HG02840 (cell line): Measurements from ENCODE around the gene ASTN1.

Experiments
- ATAC-seq: cut with Tn5 transposase; IDR thresholded peaks from one replicate; pipeline ENCODE4 v1.9.1; 2021; ENCODE audit warnings: mild to moderate bottlenecking, moderate library complexity, moderate number of reproducible peaks; ENCODE audit not compliant: unreplicated experiment, low FRiP score

The ASTN1 gene

DNA sequence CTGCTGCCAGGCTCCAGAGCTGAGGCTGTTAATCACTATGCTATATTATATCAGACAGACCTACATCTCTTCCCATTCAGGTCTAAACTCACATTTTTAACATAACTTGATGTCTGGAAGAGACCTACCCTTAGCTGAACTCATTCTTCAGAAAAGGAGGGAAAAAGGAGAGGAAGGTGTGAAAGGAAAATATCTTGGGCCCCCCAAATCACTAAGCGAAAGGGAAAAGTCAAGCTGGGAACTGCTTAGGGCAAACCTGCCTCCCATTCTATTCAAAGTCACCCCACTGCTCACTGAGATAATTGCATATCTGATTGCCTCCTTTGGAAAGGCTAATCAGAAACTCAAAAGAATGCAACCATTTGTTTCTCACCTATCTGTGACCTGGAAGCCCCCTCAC lies 222.2 kb downstream of the ASTN1 start:
- ATAC-seq, result no peak

DNA sequence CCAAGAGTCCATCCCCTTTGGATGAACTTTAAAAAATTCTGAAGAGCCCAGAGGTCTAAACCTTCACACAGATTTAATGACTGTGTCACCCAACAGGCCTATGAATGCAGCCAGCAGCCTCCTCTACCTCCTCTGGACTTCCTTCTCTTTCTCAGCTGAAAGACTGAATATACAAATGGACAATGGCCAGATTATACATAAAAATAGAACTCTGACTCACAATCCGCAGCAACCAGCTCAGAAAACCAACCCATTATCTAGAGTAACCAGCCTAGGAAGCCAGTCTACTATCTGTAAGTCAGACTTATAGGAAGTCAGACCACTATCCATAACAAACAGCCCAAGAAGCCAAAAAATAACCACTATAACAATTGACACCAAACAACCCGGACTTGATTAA lies 224.5 kb downstream of the ASTN1 start:
- ATAC-seq, result no peak

- ATAC-seq, result no peak
Measured at GRCh38 chr1:176938375-176938774, 226.1 kb downstream of the ASTN1 start.

GRCh38 chr1:176934370-176934769 lies 230.1 kb downstream of the ASTN1 start:
- no peak for ATAC-seq

GRCh38 chr1:176932114-176933104 lies 232.1 kb downstream of the ASTN1 start:
- no peak for ATAC-seq

DNA sequence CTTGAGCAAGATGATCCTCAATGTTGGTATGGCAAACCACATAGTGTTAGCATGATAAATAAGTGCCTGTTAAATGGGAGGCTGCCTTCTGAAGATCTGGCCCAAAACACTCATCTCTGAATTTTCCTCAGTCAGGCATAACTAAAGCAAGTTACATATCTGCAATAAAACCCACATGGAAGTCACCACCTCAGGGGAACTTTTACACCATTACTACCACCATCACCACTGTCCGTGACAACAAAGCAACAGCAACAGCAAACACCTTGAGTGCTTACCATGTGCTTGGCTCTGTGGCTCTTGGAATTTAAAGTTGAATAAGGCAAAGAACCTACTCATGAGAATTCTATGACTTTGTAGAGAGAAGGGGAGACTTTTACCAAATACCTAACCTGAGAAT lies 233.0 kb downstream of the ASTN1 start:
- ATAC-seq, result no peak

DNA sequence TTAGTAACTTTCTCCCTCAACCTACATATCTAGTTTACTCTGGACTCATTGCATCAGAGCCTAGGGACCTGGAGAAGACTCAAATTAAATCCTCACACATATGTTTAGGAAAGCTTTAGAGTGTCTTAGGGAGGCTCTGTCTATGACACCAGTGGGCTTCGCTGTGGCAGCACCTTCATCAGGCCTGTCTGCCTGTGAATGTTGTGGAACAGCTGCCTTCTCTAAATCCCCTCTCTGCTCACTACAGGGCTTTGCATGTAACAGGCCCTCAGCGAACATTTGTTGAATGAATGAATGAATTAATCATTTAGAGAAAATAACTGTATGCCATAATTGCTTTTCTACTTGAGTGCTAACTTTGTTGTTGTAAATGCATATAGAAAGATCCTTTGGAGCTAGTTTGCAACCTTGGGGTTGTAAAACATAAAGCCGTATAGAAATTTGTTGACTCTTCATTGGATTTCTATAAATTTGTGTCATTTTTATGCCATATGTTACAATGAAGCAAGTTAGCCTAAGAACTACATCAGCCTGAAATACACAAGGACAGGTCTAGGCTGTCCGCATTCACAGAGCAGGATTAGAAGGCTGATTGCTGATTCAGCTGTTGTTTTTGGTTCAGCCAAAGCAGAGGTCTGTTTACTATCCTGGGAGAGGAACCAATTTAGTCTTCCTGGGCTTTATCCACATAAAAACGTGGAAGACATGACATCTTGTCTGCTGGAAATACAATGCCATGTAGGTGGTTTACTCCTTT lies 238.0 kb downstream of the ASTN1 start:
- ATAC-seq, result no peak

DNA sequence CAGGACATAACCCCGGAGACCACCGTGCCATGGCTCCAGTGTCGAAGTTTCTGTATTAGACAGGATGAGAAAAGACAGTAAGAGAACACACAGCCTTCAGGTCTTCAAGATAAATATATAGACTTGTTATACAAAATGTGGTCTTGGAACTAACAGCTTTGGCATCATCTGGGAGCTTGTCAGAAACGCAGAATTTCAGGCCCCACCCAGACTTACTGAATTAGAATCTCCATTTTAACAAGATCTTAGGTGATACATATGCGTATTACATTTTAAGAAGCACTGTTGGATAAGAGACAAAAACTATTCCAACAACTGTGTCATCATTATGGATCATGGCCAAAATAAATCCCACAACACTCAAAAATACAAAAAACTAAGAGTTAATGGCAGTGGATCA lies 239.3 kb downstream of the ASTN1 start:
- ATAC-seq, result no peak

- ATAC-seq, result no peak
Measured at GRCh38 chr1:176923283-176923682, 241.2 kb downstream of the ASTN1 start.

DNA sequence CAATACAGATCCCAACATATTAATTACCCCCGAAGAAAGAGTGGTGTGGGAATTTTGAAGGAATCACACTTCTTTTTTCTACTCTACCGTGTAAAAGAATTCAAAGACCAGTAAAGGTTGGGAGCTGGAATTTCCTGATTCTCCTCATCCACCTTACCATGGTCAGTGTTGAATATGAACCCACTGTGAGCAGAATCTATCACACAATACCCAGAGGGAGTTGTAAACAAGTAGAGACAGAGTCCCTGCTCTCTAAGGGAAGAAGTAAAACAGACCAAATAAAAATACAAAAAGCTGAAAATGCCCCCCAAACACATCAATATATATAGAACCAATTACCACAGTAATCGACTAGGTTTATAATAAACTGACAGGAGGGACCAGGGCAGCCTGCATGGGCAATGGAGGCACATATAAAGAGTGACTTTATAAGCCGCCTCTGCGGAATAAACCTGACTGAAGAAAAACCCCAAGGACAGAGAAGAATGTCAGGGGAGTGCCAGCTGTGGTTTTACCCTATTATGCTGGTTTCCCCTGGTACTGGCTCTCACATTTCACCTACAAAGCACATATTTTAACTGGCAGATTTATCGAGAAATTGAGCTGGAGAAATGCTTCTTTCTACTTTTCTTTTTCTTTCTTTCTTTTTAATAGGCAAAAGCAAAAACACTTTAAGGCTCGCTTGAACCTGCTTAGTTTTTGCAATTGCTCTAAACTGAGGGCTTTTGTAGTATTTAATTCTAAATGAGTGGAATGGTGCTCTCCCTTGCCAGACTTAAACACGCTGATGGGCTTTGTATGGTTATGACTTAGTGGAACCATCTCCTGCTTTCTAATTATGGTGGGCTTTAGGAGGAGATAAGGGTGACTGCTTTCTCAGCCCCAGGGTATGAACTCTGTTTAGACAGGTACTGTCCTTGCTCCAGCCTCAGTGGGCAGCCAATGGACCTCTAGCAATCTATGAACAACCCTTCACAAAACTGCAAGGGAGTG lies 244.8 kb downstream of the ASTN1 start:
- no peak for ATAC-seq

DNA sequence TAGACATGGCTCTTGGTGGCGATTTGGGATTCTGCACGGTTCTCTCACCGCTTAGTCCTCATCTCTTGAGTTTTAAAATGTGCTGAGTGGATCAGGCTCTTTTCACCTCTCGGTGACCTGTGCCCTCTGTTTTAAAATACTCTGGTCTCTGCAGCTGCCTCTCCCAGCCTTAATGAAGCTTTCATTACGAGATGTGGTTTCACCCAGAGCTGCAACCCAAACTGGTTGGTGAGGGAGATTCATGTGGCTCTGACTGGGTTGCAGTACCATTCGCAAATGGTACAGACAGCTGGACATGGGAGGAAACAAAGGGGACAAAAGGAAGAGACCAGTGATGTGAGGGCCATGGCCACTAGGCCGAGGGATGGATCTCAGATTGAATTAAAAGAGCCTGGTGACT lies 258.9 kb downstream of the ASTN1 start:
- ATAC-seq, result no peak

- no peak for ATAC-seq
Measured at GRCh38 chr1:176904057-176904751, 260.3 kb downstream of the ASTN1 start.

DNA sequence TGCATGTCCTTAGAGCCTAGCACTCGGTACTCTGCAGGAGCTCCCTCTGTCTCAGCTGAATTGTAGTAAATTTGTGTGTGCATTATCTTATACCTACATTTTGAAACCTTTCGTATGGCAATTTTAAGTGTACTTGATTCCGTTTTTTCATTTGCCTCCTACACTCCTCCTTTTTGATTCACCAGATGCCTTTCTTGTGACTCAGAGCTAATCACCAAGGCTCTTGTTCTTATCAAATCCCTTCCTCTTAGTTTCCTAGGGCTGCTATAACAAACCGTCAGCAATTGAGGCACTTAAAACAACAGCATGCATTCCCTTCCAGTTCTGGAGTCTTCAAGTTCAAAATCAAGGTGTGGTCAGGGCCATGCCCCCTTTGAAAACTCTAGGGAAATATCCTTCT lies 261.0 kb downstream of the ASTN1 start:
- ATAC-seq, result no peak

GRCh38 chr1:176899321-176899720 lies 265.2 kb downstream of the ASTN1 start:
- ATAC-seq, result no peak

DNA sequence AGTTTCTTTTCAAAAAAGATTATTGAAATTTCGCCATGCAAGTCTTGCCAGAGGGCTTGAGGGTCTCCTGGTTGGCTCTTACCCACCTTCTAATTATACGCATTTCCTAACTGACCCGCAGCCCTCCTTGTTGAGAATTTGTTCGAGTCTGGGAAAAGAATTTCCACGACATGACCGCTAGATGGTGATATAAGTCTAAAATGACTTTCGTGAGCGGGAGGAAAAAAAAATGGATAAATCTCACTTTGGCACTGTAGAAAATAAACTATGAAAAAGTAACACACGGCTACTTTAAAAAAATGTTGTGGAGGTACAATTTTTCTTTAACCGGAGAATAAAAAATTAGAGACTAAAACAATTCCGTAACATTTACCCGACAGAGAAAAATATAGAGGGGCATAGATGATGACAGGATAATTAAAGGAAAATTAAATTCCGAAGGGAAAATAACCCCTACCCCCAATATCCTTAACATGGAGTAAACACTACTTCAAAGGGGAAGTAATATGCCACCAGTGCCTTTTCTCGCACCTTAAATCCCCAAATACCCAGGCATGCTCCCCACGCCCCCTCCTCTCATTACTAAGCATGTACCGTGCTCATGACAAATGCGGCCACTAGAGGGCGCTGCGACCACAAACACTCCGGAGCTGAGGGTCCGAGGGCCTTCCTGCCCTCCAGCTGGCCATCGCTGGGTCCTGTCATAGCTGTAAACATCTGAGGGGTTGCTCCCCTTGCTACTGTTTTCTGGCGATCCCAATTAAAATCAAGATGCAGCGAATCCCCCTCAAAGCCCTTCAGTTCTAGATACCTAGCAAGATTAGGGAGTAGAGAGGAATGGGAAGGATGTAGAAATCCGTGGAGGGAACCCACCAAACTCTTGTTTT lies 266.9 kb downstream of the ASTN1 start:
- ATAC-seq, result no peak

GRCh38 chr1:176896216-176896615 lies 268.3 kb downstream of the ASTN1 start:
- ATAC-seq, result no peak

DNA sequence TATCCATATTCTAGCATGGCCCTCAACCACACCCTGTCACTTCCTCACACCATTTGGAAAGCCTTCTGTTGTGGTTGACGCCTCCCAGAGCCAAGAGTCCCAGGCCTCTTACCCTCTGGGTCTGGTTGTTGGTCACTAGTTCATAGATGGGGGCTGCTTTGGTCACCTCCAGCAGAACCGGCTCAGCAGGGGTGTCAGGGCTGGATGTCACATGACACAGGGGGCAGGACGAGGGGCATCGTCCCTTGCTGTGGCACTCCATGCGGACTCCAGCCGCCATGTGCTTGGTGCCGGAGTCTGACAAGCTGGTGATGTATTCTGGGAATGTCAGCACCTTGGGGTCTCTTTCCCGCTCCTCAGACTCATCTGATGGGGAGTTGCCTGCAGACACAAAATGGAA lies 270.1 kb downstream of the ASTN1 start:
- no peak for ATAC-seq

DNA sequence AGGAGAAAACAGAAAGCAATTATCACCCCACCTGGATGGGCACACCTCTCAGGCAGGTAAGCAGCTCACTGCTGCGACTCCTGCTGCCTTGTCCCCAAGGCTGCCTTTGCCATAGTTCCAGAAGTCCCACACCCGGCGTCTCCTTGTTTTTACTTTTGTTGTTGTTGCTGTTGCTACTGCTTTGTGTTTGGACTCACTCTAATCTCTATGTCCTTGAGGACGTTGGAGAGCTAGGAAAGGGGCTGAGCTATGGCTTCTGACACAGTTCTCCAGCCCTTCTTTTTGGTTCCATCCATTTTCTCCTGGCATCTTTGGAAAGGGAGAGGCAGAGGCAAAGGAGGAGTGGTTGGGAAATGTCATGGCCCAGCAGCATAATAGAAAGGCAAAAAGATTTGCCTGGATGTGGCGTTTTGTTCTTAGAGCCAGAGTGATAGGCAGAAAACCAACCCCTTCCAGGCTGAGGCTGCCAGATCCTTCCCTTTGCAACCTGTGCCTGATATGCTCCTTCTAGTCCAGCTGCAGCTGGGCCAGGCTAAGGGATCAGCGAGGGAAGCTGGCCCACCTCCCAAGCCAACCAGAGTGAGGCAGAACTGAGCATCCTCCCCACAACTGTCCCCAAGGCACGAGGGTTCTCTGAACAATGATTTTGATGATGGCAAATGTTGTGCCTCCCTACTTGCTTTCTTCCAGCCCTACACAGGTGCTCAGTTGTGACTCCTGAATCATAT lies 270.7 kb downstream of the ASTN1 start:
- no peak for ATAC-seq
